HepG2 (cell line): Measurements from ENCODE around the gene ARID3C. TPM values are rescaled to one million over a fixed set of nuclear protein-coding genes. Genes with fewer than 3 reads are reported as not detected.

Source experiments
- CREB3 ChIP-seq: sonication (generic); formaldehyde crosslinking; IDR thresholded peaks from 2 replicates; pipeline ENCODE4 v1.5.0; 2020; ENCODE audit warnings: missing genetic modification reagents
- DMAP1 ChIP-seq: IDR thresholded peaks from 2 replicates; pipeline ENCODE4 v1.6.1; 2016
- HIVEP1 ChIP-seq: sonication (generic); formaldehyde crosslinking; IDR thresholded peaks from 2 replicates; pipeline ENCODE4 v1.4.0; 2020; ENCODE audit warnings: mild to moderate bottlenecking, missing genetic modification reagents
- MBD4 ChIP-seq: IDR thresholded peaks from 2 replicates; pipeline ENCODE4 v1.6.1; 2012; ENCODE audit warnings: low read length, inconsistent platforms, borderline replicate concordance
- MLX ChIP-seq: IDR thresholded peaks from 2 replicates; pipeline ENCODE4 v1.6.1; 2016
- MXD1 ChIP-seq: sonication (generic); formaldehyde crosslinking; IDR thresholded peaks from 2 replicates; pipeline ENCODE4 v1.4.0; 2020; ENCODE audit warnings: mild to moderate bottlenecking, missing genetic modification reagents
- NR0B2 ChIP-seq: sonication (generic); formaldehyde crosslinking; IDR thresholded peaks from 2 replicates; pipeline ENCODE4 v1.4.0; 2020; ENCODE audit warnings: mild to moderate bottlenecking, missing genetic modification reagents
- PRDM4 ChIP-seq: sonication (generic); formaldehyde crosslinking; IDR thresholded peaks from 2 replicates; pipeline ENCODE4 v1.9.0; 2021; ENCODE audit warnings: missing genetic modification reagents, borderline replicate concordance
- SP5 ChIP-seq: IDR thresholded peaks from 2 replicates; pipeline ENCODE4 v1.6.1; 2016; ENCODE audit warnings: low read depth, borderline replicate concordance
- SRF ChIP-seq: IDR thresholded peaks from 2 replicates; pipeline ENCODE4 v1.6.1; 2011; ENCODE audit warnings: mild to moderate bottlenecking, low read depth, low read length, moderate library complexity
- ZNF329 ChIP-seq: sonication (generic); formaldehyde crosslinking; IDR thresholded peaks from 2 replicates; pipeline ENCODE4 v1.9.0; 2021; ENCODE audit warnings: low read depth, mild to moderate bottlenecking, missing genetic modification reagents
- ZNF503 ChIP-seq: sonication (generic); formaldehyde crosslinking; IDR thresholded peaks from 2 replicates; pipeline ENCODE4 v1.4.0; 2020; ENCODE audit warnings: missing genetic modification reagents
- ZNF512B ChIP-seq: sonication (generic); formaldehyde crosslinking; IDR thresholded peaks from 2 replicates; pipeline ENCODE4 v1.5.1; 2020; ENCODE audit warnings: missing genetic modification reagents, mild to moderate bottlenecking, borderline replicate concordance
- ZNF737 ChIP-seq: sonication (generic); formaldehyde crosslinking; IDR thresholded peaks from 2 replicates; pipeline ENCODE4 v1.5.0; 2020; ENCODE audit warnings: missing genetic modification reagents, mild to moderate bottlenecking, borderline replicate concordance
- ZNF770 ChIP-seq: sonication (generic); formaldehyde crosslinking; IDR thresholded peaks from 2 replicates; pipeline ENCODE4 v1.5.0; 2020; ENCODE audit warnings: mild to moderate bottlenecking, missing genetic modification reagents
- ZNF775 ChIP-seq: sonication (generic); formaldehyde crosslinking; IDR thresholded peaks from 2 replicates; pipeline ENCODE4 v1.4.0; 2020; ENCODE audit warnings: missing genetic modification reagents, mild to moderate bottlenecking, moderate library complexity, borderline replicate concordance
- polyA plus RNA-seq, 8 experiments: library from polyadenylated mRNA; depleted of rRNA in 3 of 8; stranded (reverse) in 7 of 8; unstranded in 1 of 8; fragments of >200 nt; fragmentation: Illumina TruSeq in 4 of 8; extraction: Trizol in 4 of 8; gene quantifications; 2 replicates each; pipeline versions ENCODE4 v1.2.1 to v1.2.3, GENCODE V29; 2011 to 2016; ENCODE audit warnings: low read depth in 4 of 8, missing spikeins in 1 of 8, mixed read lengths in 1 of 8; ENCODE audit not compliant: insufficient read depth in 1 of 8
- total RNA-seq, 5 experiments: library from RNA; depleted of rRNA; stranded (reverse); fragments of >200 nt; fragmentation: Illumina TruSeq; extraction: Trizol; gene quantifications; 2 replicates each; pipeline ENCODE4 v1.2.3, GENCODE V29; 2016; ENCODE audit warnings: low read depth in 1 of 5

Gene ARID3C
- total and polyA plus RNA-seq, 2 of the 13 experiments (the other 11 are each of a cell fraction or from before 2014, with no cell fraction given): not detected

- peak; percentile 97 for TF ChIP-seq SP5
- no peak for TF ChIP-seq CREB3
- TF ChIP-seq ZNF512B (CRISPR knock-in tag): no peak
- TF ChIP-seq PRDM4 (CRISPR knock-in tag): no peak
- peak; percentile 79 for TF ChIP-seq ZNF770 (CRISPR knock-in tag)
- TF ChIP-seq MLX (CRISPR knock-in tag): no peak
- TF ChIP-seq ZNF775 (CRISPR knock-in tag): no peak
- no peak for TF ChIP-seq NR0B2 (CRISPR knock-in tag)
- TF ChIP-seq DMAP1 (CRISPR knock-in tag): peak; percentile 47; the same call in 1 of the 2 replicates
- TF ChIP-seq HIVEP1 (CRISPR knock-in tag): peak; percentile 42; the same call in 1 of the 2 replicates
- TF ChIP-seq ZNF503 (CRISPR knock-in tag): no peak; the same call in 1 of the 2 replicates
- no peak for TF ChIP-seq ZNF329 (CRISPR knock-in tag)
- TF ChIP-seq ZNF737 (CRISPR knock-in tag): peak; percentile 70; the same call in 1 of the 2 replicates
- no peak for TF ChIP-seq MBD4
- peak; percentile 61 for TF ChIP-seq MXD1 (CRISPR knock-in tag)
- 0 out of 2 replicates have a peak, but pooled peaks have one; percentile 24 for TF ChIP-seq SRF
Measured at GRCh38 chr9:34651876-34652601, 23.2 kb upstream of the ARID3C start, which contains the start of gene IL11RA (continued).
